ENCODE results near the gene IL3RA. TPM values are rescaled to one million over a fixed set of nuclear protein-coding genes. Genes with fewer than 3 reads are reported as not detected.
A peak's percentile ranks its signal among the peaks of the same experiment; 100 is the strongest.

The IL3RA gene
- total RNA-seq, 6 experiments from 2014 or later: 0.42 to 1.7 (median 0.69) TPM

DNA sequence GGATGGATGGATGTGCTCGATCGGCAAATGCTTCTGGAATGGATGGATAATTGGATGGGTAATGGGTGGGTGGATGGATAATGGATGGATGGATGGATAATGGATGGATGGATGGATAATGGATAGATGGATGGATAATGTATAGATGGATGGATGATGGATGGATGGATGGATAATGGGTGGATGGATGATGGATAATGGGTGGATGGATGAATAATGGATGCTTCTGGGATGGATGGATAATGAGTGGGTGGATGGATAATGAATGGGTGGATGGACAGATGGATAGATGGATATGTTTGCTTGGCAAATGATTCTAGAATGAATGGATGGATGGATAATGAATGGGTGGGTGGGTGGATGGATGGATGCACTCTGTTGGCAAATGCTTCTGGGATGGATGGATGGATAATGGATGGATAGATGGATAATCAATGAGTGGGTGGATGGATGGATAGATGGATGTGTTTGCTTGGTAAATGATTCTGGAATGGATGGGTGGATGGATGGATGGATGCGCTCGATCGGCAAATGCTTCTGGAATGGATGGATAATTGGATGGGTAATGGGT lies 59.1 kb downstream of the IL3RA start:
- Histone ChIP-seq H3K4me1 (peaks cover 0 to 16% (median 7%) of the 10 kb centered on the region in 4 donors), H3K36me3 (peaks cover 0 to 3% (median 0%) of the 10 kb centered on the region in 4 donors), H3K4me3 (no peak overlapping the region), H3K27ac (no peak overlapping the region), H3K9me3 (no peaks in the 10 kb centered on the region), H3K27me3 (no peaks in the 10 kb centered on the region)
- WGBS (ENCODE audit: insufficient coverage, low coverage, low lambda C conversion rate, missing lambda C conversion rate): 96% methylated on average over 5 of the region's 5 CpGs
- TF ChIP-seq POLR2A (IDR thresholded peaks at IDR 0.05): no peak
- TF ChIP-seq, protein P1, sequence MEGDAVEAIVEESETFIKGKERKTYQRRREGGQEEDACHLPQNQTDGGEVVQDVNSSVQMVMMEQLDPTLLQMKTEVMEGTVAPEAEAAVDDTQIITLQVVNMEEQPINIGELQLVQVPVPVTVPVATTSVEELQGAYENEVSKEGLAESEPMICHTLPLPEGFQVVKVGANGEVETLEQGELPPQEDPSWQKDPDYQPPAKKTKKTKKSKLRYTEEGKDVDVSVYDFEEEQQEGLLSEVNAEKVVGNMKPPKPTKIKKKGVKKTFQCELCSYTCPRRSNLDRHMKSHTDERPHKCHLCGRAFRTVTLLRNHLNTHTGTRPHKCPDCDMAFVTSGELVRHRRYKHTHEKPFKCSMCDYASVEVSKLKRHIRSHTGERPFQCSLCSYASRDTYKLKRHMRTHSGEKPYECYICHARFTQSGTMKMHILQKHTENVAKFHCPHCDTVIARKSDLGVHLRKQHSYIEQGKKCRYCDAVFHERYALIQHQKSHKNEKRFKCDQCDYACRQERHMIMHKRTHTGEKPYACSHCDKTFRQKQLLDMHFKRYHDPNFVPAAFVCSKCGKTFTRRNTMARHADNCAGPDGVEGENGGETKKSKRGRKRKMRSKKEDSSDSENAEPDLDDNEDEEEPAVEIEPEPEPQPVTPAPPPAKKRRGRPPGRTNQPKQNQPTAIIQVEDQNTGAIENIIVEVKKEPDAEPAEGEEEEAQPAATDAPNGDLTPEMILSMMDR (IDR thresholded peaks at IDR 0.05): no peak
- intact Hi-C loops (cut with DNase I): no loop called here
- ATAC-seq: no peak
- no peak for DNase-seq

DNA sequence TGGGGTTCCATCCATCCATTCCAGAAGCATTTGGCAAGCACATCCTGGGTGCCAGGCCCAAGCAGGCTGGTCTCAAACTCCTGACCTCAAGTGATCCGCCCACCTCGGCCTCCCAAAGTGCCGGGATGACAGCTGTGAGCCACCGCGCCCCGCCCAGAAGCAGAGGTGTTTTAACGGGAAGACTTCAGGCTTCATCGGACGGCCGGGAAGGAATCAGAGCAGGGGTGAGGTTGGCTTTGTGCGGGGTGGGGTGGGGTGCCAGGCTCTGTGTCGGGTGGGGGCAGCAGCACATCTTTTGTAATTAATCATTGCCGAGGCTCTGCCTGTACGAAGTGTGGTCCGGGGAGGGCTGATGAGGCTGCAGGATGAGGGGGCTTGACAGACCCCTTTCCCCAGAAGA lies 60.4 kb downstream of the IL3RA start:
- no CpG with 5 or more reads among the region's 15 CpGs for WGBS (ENCODE audit: insufficient coverage, low coverage, low lambda C conversion rate, missing lambda C conversion rate)
- Histone ChIP-seq H3K27ac (no peak overlapping the region), H3K36me3 (peaks cover 0 to 3% (median 0%) of the 10 kb centered on the region in 4 donors), H3K27me3 (no peaks in the 10 kb centered on the region), H3K4me1 (peaks cover 0 to 11% (median 5%) of the 10 kb centered on the region in 4 donors), H3K4me3 (no peak overlapping the region), H3K9me3 (no peaks in the 10 kb centered on the region)
- TF ChIP-seq POLR2A (IDR thresholded peaks at IDR 0.05): no peak
- TF ChIP-seq, protein P1 (IDR thresholded peaks at IDR 0.05): no peak
- DNase-seq (peak in 1 of 3 donors; percentile 28), ATAC-seq (no peak)
- intact Hi-C loops (cut with DNase I): no loop called here

DNA sequence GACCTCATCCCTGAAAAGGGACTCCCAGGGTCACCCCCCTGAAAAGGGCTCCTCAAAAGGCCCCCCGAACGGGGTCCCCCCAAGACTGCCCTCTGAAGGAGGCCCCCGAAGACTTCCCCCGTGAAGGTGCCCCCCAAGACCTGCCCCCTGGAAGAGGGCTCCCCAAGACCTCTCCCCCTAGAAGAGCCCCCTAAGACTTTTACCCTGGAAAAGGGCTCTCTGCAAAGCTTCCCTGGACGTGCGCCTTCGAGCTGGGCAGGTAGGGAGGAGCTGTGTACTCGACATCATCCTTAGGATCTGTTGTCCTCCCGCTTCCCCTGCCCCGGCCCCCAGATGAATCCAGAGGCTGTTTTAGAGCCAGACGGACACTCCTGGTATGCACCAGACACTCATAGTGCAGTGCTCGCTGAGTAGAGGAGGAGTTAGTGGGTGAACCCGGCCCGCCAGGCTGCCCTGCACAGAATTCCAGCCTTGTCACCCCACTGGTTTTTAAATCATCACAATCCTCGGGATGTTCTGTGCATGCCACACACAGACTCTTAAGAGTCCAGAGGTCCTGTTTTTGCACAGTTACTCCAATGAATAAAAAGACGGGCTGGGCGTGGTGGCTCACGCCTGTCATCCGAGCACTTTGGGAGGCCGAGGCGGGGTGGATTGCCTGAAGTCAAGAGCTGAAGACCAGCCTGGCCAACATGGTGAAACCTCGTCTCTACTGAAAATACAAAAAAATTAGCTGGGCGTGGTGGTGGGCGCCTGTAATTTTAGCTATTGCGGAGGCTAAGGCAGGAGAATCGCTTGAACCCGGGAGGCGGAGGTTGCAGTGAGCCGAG lies 61.1 kb downstream of the IL3RA start:
- TF ChIP-seq POLR2A (IDR thresholded peaks at IDR 0.05): no peak
- TF ChIP-seq, protein P1 (IDR thresholded peaks at IDR 0.05): no peak
- Histone ChIP-seq H3K27ac (no peak overlapping the region), H3K4me1 (peaks cover 0 to 11% (median 5%) of the 10 kb centered on the region in 4 donors), H3K4me3 (no peak overlapping the region), H3K36me3 (peaks cover 0 to 3% (median 0%) of the 10 kb centered on the region in 4 donors), H3K27me3 (no peaks in the 10 kb centered on the region), H3K9me3 (no peaks in the 10 kb centered on the region)
- intact Hi-C loops (cut with DNase I): no loop called here
- 88% methylated on average over 11 of the region's 29 CpGs for WGBS (ENCODE audit: insufficient coverage, low coverage, low lambda C conversion rate, missing lambda C conversion rate)
- DNase-seq (peak in 1 of 3 donors; percentile 27), ATAC-seq (no peak)

DNA sequence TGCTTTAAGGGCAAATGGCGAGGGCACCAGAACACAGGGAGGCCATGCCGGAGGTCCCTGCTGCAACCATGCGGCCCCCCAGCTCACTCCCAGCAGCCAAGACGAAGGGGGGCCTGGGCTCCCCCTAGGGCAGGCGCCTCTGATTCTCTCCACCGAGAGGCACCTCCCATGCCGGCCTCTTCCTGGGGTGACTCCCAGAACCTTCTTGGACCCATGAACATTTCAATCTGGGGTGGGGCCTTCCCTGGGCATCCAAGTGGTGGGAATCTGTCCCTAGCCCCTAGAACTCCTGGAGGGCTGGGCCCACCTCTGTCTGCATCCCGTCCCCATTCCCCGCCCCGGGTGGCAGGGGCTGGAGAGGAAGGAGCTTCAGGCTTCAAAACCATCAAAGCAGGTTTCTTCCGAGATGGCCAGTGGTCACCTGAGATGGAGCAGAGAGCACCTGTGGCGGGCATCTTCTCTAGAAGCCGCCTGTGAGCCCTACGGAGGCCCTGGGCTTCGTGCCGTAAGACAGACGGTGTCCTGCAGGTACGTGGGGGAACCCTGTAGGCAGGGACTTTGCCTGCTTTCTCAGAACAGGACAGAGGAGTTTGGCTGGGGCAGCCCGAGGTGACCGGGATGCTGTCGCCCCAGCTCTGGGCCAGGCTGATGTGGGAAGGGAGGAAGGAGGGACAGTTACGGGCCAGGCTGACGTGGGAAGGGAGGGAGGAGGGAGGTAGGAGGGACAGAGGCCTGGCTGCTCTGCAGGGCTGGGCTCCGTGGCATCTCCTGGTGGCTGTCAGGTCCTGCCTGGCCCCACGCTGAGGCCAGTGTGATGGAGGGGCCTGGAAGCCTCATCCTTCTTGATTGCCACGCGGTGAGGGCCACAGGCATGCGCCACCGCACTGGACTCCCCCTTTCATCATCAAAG lies 62.1 kb downstream of the IL3RA start:
- TF ChIP-seq, protein P1 (IDR thresholded peaks at IDR 0.05): no peak
- no peak for TF ChIP-seq POLR2A (IDR thresholded peaks at IDR 0.05)
- no peaks in the 10 kb centered on the region for H3K27me3 ChIP-seq
- H3K36me3 ChIP-seq: peaks cover 0 to 11% (median 7%) of the 10 kb centered on the region in 4 donors
- 64% methylated on average over 15 of the region's 29 CpGs for WGBS (ENCODE audit: insufficient coverage, low coverage, low lambda C conversion rate, missing lambda C conversion rate)
- no peak overlapping the region for H3K4me3 ChIP-seq
- ATAC-seq: peak in 3 of 4 donors; percentile 11 to 76 (median 65)
- H3K9me3 ChIP-seq: no peaks in the 10 kb centered on the region
- DNase-seq: peak in 1 of 3 donors; percentile 44
- intact Hi-C loops (cut with DNase I): no loop called here
- H3K4me1 ChIP-seq: peaks cover 0 to 4% (median 2%) of the 10 kb centered on the region in 4 donors
- H3K27ac ChIP-seq: no peak overlapping the region
